OCI-LY1 (cell line): ENCODE measurements around the gene URAD.

ENCODE experiments used
- CTCF ChIP-seq: fragments of 200-600 bp; sonication (generic), shearing (Covaris generic); IDR thresholded peaks from 2 replicates; pipeline ENCODE4 v1.5.1; 2017; ENCODE audit warnings: mild to moderate bottlenecking, antibody characterized with exemption, low read length, moderate library complexity, mixed read lengths
- EZH2 ChIP-seq: fragments of 200-600 bp; sonication (generic), shearing (Covaris generic); IDR thresholded peaks from 2 replicates; pipeline ENCODE4 v1.8.0; 2017; ENCODE audit warnings: borderline replicate concordance, mixed run types, mild to moderate bottlenecking, antibody characterized with exemption, low read length, moderate library complexity, mixed read lengths

GRCh38 chr13:27988520-27988919 lies at the start of gene URAD:
- TF ChIP-seq CTCF (no peak), EZH2 (no peak)
